Gastroesophageal sphincter (tissue), 2 donors: ENCODE data around the gene COPZ1.

Experiments used
- EP300 ChIP-seq: sonication (generic); formaldehyde crosslinking; IDR thresholded peaks from one replicate; pipeline ENCODE4 v1.6.1; 2017; ENCODE audit warnings: antibody characterized with exemption, mild to moderate bottlenecking
- POLR2A ChIP-seq, 2 donors: fragments of 450-650 bp; IDR thresholded peaks; one replicate each; pipeline ENCODE4 v1.6.1; 2017; ENCODE audit warnings: antibody characterized with exemption in 2 of 2, mild to moderate bottlenecking in 2 of 2, moderate library complexity in 1 of 2
- POLR2AphosphoS5 ChIP-seq: sonication (generic); formaldehyde crosslinking; IDR thresholded peaks from one replicate; pipeline ENCODE4 v1.6.1; 2017; ENCODE audit warnings: antibody characterized with exemption

DNA sequence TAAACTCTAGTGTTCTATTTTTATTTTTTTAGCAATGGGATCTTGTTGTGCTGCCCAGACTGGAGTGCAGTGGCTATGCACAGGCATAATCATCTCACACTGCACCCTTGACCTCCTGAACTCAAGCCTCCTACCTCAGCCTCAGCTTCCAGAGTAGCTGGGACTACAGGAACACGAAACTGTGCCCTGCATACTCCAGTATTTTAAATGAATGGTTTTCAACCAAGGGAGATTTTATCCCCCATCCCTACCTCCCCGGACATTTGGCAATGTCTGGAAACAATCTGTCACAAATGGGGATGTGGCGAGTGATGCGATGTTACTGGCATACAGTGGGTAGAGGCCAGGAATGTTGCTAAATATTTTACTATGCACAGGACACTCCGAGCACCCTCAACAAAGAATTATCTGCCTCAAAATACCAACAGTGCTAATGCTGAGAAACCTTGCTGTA lies 47.1 kb upstream of the COPZ1 start:
- TF ChIP-seq EP300, result no peak
- no peak for TF ChIP-seq POLR2AphosphoS5
- TF ChIP-seq POLR2A (IDR thresholded peaks at IDR 0.05), result no peak
